Endodermal cell (in vitro differentiated cells): Measurements from ENCODE around the gene PDLIM5. TPM values are rescaled to one million over a fixed set of nuclear protein-coding genes. Genes with fewer than 3 reads are reported as not detected.

Experiments used
- DNase-seq: peaks from one replicate; pipeline ENCODE4 v3.0.0-alpha.2; 2017
- H3K27ac ChIP-seq: 2 replicates; pipeline ENCODE4 v1.5.1; 2013; ENCODE audit warnings: mild to moderate bottlenecking, low read depth, low read length, moderate library complexity
- H3K27me3 ChIP-seq: 2 replicates; pipeline ENCODE4 v1.6.1; 2013; ENCODE audit warnings: mild to moderate bottlenecking, low read length, moderate library complexity; ENCODE audit not compliant: insufficient read depth, control insufficient read depth, poor library complexity, severe bottlenecking
- H3K36me3 ChIP-seq: 2 replicates; pipeline ENCODE4 v1.7.0; 2013; ENCODE audit warnings: mild to moderate bottlenecking, low read length, moderate library complexity; ENCODE audit not compliant: control insufficient read depth, insufficient read depth
- H3K4me1 ChIP-seq: one replicate; pipeline ENCODE4 v1.7.0; 2013; ENCODE audit warnings: low read length; ENCODE audit not compliant: control insufficient read depth, insufficient read depth
- H3K4me3 ChIP-seq: 2 replicates; pipeline ENCODE4 v1.5.1; 2013; ENCODE audit warnings: mild to moderate bottlenecking, low read length, moderate library complexity
- H3K9ac ChIP-seq: 2 replicates; pipeline ENCODE4 v1.6.1; 2013; ENCODE audit warnings: mild to moderate bottlenecking, low read length, moderate library complexity; ENCODE audit not compliant: poor library complexity, severe bottlenecking; ENCODE audit errors: extremely low read depth
- H3K9me3 ChIP-seq: 2 replicates; pipeline ENCODE4 v1.6.1; 2013; ENCODE audit warnings: mild to moderate bottlenecking, low read length, moderate library complexity; ENCODE audit not compliant: control insufficient read depth
- H3K27ac Mint-ChIP-seq: 2 replicates; pipeline ENCODE4 v1.8.0; 2020; ENCODE audit warnings: mixed read lengths
- H3K27me3 Mint-ChIP-seq: 2 replicates; pipeline ENCODE4 v1.8.0; 2021; ENCODE audit warnings: mild to moderate bottlenecking, mixed read lengths; ENCODE audit not compliant: insufficient read depth
- H3K36me3 Mint-ChIP-seq: 2 replicates; pipeline ENCODE4 v1.8.0; 2020; ENCODE audit warnings: low read depth, mixed read lengths
- H3K4me1 Mint-ChIP-seq: 2 replicates; pipeline ENCODE4 v1.8.0; 2020; ENCODE audit warnings: mixed read lengths
- H3K4me3 Mint-ChIP-seq: 2 replicates; pipeline ENCODE4 v1.8.0; 2020; ENCODE audit warnings: mild to moderate bottlenecking, moderate library complexity, mixed read lengths
- H3K9me3 Mint-ChIP-seq: 2 replicates; pipeline ENCODE4 v1.8.0; 2020; ENCODE audit warnings: mild to moderate bottlenecking, mixed read lengths
- WGBS, 2 experiments: methylation state at CpG; one replicate each; pipeline versions ENCODE4 v1.1.5 to v1.1.7; 2013; ENCODE audit warnings: missing lambda C conversion rate in 2 of 2, mixed read lengths in 1 of 2; ENCODE audit not compliant: insufficient coverage in 1 of 2, insufficient read length in 1 of 2; 5-methylcytosine and 5-hydroxymethylcytosine counted together
- total RNA-seq, 2 donors: library from RNA; stranded (reverse); fragmentation: NEBNext Ultra II Directional in 1 of 2; extraction: Animal tissue kit (Norgen Biotek cat#: 25700) in 1 of 2; gene quantifications; 2 replicates in 1 of 2; 3 replicates in 1 of 2; pipeline ENCODE4 v1.2.1, GENCODE V29; 2021
- TF ChIP-seq, protein P1 (sequence below): fragments of 200-600 bp; sonication (generic); conservative IDR thresholded peaks from 2 replicates; pipeline ENCODE4 v1.5.0; 2021; ENCODE audit warnings: antibody characterized with exemption, mild to moderate bottlenecking

PDLIM5 gene
- total RNA-seq, 2 donors from 2014 or later = 91.0 to 149 TPM

- H3K27ac ChIP-seq = no peak overlapping the region
- no peak overlapping the region for H3K4me3 ChIP-seq
- no peak overlapping the region for H3K9ac ChIP-seq
- H3K9me3 Mint-ChIP-seq = peaks cover 2% of the 10 kb centered on the region
- no peaks in the 10 kb centered on the region for H3K36me3 ChIP-seq
- no peak for DNase-seq
- no peak overlapping the region for H3K4me3 Mint-ChIP-seq
- H3K9me3 ChIP-seq = peaks cover 4% of the 10 kb centered on the region
- H3K27ac Mint-ChIP-seq = no peak overlapping the region
- peaks cover 41% of the 10 kb centered on the region for H3K4me1 Mint-ChIP-seq
- H3K27me3 ChIP-seq = no peaks in the 10 kb centered on the region
- H3K36me3 Mint-ChIP-seq = peaks cover under 1% of the 10 kb centered on the region
- peaks cover 3% of the 10 kb centered on the region for H3K4me1 ChIP-seq
- TF ChIP-seq, protein P1, sequence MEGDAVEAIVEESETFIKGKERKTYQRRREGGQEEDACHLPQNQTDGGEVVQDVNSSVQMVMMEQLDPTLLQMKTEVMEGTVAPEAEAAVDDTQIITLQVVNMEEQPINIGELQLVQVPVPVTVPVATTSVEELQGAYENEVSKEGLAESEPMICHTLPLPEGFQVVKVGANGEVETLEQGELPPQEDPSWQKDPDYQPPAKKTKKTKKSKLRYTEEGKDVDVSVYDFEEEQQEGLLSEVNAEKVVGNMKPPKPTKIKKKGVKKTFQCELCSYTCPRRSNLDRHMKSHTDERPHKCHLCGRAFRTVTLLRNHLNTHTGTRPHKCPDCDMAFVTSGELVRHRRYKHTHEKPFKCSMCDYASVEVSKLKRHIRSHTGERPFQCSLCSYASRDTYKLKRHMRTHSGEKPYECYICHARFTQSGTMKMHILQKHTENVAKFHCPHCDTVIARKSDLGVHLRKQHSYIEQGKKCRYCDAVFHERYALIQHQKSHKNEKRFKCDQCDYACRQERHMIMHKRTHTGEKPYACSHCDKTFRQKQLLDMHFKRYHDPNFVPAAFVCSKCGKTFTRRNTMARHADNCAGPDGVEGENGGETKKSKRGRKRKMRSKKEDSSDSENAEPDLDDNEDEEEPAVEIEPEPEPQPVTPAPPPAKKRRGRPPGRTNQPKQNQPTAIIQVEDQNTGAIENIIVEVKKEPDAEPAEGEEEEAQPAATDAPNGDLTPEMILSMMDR = no peak
- 88% methylated on average over 2 of the region's 2 CpGs; no CpG with 5 or more reads in 1 of the 2 experiments for WGBS, 2 experiments
- H3K27me3 Mint-ChIP-seq = peaks cover 15% of the 10 kb centered on the region
Observed at GRCh38 chr4:94439606-94440005, 12.1 kb upstream of the PDLIM5 start.

DNA sequence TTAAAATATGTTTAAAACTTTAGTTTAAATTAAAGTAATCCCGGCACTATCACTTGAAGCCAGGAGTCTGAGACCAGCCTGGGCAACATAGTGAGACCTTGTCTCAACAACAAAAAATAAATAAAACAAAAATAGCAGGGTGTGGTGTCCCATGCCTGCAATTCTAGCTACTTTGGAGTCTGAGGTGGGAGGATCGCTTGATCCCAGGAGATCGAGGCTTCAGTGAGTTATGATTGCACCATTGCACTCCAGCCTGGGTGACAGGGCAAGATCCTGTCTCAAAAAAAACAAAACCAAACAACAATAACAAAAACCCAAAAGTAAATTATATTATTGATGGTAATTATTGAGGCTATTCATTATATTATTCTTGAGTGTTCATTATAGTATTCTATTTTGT lies 9.9 kb upstream of the PDLIM5 start:
- Mint-ChIP-seq H3K4me3 (no peak overlapping the region), H3K9me3 (peaks cover 3% of the 10 kb centered on the region), H3K27ac (no peak overlapping the region), H3K4me1 (peaks cover 25% of the 10 kb centered on the region), H3K36me3 (no peaks in the 10 kb centered on the region), H3K27me3 (peaks cover 15% of the 10 kb centered on the region)
- WGBS, 2 experiments = 95 to 100% methylated on average over 1 to 3 of the region's 3 CpGs
- H3K9ac ChIP-seq = no peak overlapping the region
- DNase-seq = no peak
- H3K9me3 ChIP-seq = no peaks in the 10 kb centered on the region
- H3K4me3 ChIP-seq = no peak overlapping the region
- no peaks in the 10 kb centered on the region for H3K27me3 ChIP-seq
- no peaks in the 10 kb centered on the region for H3K36me3 ChIP-seq
- no peaks in the 10 kb centered on the region for H3K4me1 ChIP-seq
- H3K27ac ChIP-seq = no peak overlapping the region
- TF ChIP-seq, protein P1 = no peak

DNA sequence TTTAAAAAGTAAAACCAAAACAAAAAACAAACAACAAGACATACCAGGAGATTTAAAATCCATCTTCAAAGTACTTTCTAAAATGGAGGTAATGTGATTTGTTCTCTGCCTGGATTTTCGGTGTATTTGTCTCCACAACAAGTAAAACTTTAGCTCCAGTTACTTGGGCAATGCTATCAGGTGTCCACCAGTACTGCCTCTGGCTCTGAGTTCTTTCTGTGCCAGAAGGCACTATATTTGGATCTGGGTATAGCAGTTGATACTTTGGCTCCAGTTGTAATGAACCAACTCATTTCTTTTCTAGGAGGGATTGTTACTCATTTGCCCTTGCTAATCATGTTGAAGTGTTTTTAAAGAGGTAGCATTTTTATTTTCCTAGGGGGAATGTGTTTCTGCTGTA lies 9.5 kb upstream of the PDLIM5 start:
- no peak overlapping the region for H3K9ac ChIP-seq
- H3K27me3 Mint-ChIP-seq = peaks cover 15% of the 10 kb centered on the region
- H3K27ac ChIP-seq = no peak overlapping the region
- no peak overlapping the region for H3K4me3 ChIP-seq
- no peak for DNase-seq
- H3K4me1 Mint-ChIP-seq = peaks cover 25% of the 10 kb centered on the region
- WGBS, 2 experiments = 94% methylated on average over 1 of the region's 1 CpG; no CpG with 5 or more reads in 1 of the 2 experiments
- H3K27me3 ChIP-seq = no peaks in the 10 kb centered on the region
- no peaks in the 10 kb centered on the region for H3K36me3 Mint-ChIP-seq
- TF ChIP-seq, protein P1 = no peak
- no peak overlapping the region for H3K27ac Mint-ChIP-seq
- no peak overlapping the region for H3K4me3 Mint-ChIP-seq
- H3K4me1 ChIP-seq = no peaks in the 10 kb centered on the region
- no peaks in the 10 kb centered on the region for H3K9me3 ChIP-seq
- H3K9me3 Mint-ChIP-seq = peaks cover 3% of the 10 kb centered on the region
- H3K36me3 ChIP-seq = no peaks in the 10 kb centered on the region
